ENCODE results near the gene PIM1.
"Not testable (repeated sequence)": the region's sequence is repeated elsewhere in the genome, so short reads cannot be mapped to it uniquely, and the experiment has no call there.

PIM1 gene

DNA sequence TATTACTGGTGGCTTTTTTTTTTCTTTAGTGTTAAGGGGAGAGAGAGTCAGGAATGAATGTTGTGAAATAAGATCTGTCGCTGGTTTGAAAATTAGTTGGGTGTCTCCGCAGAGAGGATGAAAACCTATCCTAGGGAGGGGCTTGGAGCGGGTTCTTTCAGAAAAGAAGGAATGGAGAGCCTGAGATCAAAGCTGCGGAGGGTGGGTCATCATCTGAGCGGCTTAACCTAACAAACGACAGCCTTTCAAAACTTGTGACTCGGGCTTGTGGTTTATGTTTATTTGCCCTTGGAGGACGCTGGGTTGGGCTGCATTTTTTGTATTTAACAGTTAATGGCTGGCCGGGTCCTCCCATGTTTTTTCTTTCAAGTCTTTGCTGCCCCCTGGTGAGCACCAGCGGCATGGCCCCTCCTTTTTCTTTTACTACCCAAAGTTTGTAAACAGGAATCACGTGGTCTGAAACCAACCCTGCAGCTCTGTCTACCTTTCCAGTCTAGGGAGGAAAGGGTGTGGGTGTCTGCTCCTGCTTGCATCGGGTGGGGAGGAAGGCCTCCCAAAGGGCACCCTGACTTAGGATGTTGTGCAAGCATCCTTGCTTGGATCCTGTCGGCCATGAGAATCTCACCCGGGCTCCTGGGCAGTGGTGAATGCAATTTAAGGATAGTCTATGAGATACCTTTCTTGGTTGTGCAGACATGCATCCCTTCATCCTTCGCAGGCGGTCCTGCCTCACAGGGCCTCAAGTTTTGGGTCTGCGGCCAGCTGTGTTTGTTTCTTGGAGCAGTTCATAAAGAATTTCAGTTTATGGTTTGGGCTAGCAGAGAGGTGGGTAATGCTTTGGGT is 2.2 kb downstream of the PIM1 start:
- DNase-seq: peak; percentile 95

DNA sequence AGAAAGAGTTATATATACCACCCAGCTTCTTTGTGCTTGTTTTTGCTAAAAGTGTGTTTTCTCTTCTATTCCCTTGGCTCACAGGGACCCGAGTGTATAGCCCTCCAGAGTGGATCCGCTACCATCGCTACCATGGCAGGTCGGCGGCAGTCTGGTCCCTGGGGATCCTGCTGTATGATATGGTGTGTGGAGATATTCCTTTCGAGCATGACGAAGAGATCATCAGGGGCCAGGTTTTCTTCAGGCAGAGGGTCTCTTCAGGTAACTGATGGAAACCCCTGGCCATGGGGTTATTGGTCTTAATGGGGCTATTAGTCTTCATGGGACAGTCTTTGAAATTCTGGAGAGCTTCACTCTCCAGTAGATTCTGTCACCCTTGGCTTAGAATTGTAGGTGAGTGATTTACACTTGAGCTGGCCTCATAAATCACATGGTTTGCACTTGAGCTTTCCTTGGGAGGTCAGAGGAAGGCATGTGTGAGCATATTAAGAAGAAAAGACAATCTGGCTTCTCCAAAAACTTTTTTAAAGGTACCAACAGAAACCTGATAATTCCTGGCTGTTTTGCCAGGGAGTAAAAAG is 3.0 kb downstream of the PIM1 start:
- no peak for DNase-seq

DNA sequence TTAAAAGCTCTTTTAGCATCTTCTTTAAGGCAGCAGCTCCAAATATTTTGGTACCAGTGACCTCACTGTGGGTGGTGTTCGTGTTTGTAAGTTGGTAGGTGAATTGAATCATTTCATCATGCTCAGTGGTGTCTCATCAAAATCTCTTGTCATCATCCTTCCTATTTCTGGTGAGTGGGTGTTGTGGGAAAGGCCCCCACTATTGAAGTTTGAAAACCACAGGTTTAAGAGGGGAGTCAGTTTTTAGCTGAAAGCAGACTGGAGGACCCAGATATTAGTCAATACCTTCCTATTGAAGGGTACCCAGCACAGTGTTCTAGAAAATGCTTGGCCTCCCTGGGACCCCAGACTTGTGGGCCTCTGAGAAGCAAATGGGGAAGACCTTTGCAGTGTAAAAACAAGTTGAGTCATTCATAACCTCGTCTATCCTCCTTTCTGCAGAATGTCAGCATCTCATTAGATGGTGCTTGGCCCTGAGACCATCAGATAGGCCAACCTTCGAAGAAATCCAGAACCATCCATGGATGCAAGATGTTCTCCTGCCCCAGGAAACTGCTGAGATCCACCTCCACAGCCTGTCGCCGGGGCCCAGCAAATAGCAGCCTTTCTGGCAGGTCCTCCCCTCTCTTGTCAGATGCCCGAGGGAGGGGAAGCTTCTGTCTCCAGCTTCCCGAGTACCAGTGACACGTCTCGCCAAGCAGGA is 3.7 kb downstream of the PIM1 start:
- DNase-seq: peak; percentile 82

DNA sequence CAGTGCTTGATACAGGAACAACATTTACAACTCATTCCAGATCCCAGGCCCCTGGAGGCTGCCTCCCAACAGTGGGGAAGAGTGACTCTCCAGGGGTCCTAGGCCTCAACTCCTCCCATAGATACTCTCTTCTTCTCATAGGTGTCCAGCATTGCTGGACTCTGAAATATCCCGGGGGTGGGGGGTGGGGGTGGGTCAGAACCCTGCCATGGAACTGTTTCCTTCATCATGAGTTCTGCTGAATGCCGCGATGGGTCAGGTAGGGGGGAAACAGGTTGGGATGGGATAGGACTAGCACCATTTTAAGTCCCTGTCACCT is 4.2 kb downstream of the PIM1 start:
- DNase-seq: no peak

GRCh38 chr6:37174515-37175331 is 4.8 kb downstream of the PIM1 start:
- DNase-seq: no peak

DNA sequence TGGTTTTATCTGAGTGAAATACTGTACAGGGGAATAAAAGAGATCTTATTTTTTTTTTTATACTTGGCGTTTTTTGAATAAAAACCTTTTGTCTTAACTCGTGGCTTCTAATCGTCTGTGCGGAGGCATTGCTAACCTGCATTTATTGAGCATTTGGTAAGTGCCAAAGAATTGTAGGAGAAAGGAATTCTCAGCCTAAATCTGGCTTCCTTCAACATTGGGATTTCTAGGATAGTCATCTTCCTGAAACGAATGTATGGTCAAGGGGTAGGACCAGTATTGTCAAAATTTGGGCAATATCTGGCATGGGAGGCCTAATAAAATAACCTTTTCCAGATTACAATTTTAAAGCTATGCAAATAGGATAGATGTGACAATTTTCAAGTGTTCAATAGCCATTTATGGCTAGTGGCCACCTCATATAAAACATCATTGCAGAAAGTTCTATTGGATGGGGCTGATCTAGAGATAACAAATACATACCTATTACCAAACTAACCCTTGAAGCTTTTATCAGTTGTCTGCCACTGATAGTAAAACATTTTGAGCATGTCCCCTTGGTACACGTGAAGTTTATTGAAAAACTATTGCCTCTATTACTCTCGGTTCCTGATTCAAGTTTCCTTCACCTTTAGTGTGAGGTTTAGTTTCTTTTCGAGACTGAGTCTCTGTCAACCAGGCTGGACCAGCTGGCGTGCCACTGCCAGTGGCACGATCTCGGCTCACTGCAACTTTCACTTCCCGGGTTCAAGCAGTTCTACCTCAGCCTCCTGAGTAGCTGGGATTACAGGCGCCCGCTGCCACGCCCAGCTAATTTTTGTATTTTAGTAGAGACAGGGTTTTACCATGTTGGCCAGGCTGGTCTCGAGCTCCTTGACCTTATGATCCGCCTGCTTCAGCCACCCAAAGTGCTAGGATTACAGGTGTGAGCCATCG is 5.6 kb downstream of the PIM1 start:
- no peak for DNase-seq

- DNase-seq: no peak
Observed at GRCh38 chr6:37176268-37177076, 6.5 kb downstream of the PIM1 start.

- no peak for DNase-seq
Observed at GRCh38 chr6:37177077-37177934, 7.4 kb downstream of the PIM1 start.

GRCh38 chr6:37177935-37178517 is 8.1 kb downstream of the PIM1 start:
- DNase-seq: no peak

DNA sequence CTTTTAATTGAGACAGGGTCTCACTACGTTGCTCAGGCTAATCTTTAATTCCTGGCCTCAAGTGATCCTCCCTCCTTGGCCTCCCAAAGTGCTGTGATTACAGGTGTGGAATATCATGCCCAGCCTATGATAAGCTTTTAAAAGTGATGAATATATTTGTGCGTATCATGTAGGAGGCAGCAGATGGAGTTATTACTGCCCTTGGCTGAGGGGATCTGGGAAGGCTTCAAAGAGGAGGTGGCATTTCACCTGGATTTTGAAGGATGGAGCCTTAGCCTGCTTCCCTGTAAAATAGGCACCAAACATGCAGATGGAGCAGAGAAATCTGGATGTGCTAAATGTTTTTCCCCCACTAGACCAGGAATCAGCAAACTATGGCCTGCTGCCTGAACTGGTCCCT is 10.1 kb downstream of the PIM1 start:
- no peak for DNase-seq

DNA sequence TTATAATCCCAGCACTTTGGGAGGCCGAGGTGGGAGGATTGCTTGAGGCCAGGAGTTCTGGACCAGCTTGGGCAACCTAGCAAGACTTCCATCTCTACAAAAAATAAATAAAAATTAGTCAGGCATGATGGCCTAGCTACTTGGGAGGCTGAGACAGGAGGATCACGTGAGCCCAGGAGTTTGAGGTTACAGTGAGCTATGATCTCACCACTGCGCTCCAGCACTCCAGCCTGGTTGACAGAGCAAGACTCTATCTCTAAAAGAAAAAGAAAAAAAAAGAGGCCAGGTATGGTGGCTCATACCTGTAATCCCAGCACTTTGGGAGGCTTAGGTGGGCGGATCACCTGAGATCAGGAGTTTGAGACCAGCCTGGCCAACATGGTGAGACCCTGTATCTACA is 10.7 kb downstream of the PIM1 start:
- DNase-seq: not testable (repeated sequence)

DNA sequence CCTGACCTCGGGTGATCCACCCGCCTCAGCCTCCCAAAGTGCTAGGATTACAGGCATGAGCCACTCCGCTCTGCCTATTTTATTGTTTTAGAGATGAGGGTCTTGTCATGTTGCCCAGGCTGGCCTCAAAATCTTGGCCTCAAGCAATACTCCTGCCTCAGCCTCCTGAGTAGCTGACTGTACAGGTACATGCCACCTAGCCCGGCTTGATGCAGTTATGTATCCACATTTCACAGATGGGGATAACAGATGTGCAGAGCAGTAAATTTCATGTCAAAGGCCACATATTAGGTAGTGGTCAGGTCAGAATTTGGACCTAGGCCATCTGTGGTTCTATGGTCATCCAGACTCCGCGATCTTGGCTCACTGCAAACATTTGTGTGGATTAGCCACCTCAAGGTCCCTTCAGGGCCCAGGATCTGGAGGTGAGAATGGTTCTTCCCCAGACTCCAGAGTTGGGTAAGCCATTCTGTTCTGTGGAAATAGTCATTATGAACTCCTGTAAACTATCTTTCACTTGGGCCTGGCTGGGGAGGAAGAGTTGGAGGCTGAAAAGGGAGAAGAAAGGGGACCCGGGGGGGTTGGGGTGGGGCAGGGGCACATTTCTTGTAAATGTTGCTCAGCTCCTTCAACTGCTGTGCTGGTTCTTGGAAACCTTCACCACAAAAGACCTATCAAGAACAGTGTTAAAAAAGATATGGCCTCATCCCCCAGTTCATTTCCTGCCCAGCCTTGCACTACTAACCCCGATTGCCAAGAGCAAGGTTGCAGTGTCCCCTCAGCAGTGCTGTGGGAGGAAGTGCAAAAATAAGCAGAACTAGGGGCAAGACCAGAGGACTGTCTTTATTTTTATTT is 13.0 kb downstream of the PIM1 start:
- DNase-seq: peak; percentile 80

- DNase-seq: not testable (repeated sequence)
Observed at GRCh38 chr6:37185949-37186720, 16.2 kb downstream of the PIM1 start.

DNA sequence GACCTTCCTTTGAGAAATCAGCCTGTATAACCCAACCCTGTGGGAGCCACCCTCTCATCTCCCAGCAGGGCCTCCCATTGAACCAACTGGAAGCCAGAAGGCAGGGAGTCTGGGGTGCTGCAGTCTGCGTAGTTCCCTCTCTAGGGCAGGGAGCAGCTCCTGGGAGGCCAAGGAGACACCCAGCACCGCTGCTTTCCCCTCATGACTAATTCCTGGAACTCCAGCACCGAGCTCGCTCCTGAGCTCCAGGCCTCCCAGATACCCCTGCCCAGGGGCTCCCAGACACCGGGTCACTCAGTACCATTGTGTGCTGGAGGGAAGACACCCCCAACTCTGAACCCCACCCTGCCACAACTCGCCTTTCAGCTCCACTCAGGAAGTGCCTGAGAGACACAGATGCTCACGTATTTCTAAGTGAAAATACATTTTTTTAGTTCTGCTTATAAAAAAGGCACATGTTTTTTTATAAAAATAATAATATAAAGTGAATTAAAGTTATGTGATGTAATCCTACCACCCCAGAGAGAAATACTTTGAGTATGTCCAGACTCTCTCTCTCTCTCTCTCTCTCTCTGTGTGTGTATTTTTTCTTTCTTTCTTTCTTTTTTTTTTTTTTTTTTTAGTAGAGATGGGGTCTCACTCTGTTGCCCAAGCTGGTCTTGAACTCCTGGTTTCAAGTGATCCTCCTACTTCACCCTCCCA is 17.5 kb downstream of the PIM1 start:
- DNase-seq: no peak

DNA sequence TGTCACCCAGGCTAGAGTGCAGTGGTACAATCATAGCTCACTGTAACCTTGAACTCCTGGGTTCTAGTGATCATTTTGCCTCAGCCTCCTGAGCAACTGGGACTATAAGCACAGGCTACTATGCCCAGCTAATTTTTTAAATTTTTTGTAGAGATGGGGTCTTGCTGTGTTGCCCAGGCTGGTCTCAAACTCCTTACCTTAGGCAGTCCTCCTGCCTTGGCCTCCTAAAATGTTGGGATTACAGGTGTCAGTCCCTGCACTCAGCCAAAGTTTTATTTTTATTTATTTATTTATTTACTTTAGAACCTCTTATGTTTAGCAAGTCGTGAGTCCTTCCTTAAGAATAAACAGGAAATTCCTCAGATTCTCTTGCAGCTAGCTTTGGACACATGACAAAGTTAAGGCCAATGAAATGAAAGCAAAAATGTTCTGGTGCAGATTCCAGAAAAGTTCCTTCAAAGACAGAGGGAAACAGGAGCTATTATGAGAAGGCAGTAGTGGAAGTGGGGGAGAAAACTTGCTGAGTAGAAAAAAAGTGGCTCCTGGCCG is 19.1 kb downstream of the PIM1 start:
- DNase-seq: no peak

- DNase-seq: no peak
Observed at GRCh38 chr6:37190159-37190535, 20.2 kb downstream of the PIM1 start.

DNA sequence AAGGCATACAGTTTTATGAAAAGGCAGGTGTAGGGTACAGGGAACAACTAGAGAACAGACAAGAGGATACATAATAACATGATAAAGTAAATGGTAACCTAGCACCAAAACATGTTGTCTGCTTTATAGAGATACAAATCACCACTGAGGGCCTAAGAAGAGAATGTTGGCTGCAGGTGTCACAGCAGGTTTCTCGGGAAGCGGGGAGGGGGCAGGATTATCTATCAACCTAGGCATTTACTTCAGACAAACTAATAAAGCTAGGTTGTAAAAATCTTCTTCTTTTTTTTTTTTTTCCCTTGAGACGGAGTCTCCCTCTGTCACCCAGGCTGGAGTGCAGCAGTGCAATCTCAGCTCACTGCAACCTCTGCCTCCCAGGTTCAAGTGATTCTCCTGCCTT is 22.7 kb downstream of the PIM1 start:
- no peak for DNase-seq
